NCI-H2171 treated with DMSO at 0.1 percent for 48 hours (cell line): ENCODE data around the gene BIN1.

ENCODE experiments used
- DNase-seq: peaks from one replicate; lab custom pipeline; 2025; lab: John Stamatoyannopoulos, UW

BIN1 gene

DNA sequence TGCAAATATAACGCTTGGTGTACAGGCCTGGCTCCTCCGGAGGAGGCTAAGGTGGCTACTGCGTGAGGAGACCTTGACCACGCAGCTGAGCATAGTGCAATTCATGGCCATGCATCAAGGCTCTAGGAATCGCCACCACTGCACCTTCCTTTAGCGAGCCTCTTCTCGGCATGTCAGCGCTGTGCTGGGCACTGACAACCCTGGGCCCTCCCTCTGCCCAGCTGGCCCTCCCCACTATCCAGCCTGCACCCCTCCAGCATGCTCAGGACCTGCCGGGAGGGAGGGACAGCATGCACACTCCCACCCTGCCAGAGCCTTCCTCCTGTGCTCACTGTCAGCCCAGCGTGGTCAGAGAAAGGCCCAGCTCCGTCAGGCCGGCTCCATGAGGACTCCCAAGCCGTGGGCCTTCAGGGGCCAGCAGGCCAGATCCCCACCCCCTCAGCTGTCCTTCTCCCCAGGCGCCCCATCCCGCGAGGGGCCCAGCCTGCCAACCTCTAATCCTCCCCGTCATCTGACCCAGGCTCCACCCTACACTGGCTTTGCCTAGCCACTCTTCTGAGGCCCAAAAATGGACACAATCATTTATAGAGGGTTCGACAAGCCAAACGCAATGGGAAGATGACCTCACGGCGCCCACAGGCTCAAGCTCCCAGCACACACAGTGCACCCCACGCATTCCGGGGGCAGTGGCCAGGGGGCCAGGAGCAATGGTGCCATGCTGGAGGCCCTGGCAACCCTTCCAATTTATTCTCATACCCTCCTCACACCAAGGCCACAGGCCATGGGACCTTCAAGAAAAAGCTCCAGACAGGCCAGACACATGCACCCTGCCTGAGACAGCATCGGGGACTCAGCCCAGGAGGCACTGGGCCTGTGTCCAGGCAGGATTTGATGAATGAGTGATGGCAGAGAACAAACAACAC is 3.5 kb downstream of the BIN1 start:
- DNase-seq = no peak

DNA sequence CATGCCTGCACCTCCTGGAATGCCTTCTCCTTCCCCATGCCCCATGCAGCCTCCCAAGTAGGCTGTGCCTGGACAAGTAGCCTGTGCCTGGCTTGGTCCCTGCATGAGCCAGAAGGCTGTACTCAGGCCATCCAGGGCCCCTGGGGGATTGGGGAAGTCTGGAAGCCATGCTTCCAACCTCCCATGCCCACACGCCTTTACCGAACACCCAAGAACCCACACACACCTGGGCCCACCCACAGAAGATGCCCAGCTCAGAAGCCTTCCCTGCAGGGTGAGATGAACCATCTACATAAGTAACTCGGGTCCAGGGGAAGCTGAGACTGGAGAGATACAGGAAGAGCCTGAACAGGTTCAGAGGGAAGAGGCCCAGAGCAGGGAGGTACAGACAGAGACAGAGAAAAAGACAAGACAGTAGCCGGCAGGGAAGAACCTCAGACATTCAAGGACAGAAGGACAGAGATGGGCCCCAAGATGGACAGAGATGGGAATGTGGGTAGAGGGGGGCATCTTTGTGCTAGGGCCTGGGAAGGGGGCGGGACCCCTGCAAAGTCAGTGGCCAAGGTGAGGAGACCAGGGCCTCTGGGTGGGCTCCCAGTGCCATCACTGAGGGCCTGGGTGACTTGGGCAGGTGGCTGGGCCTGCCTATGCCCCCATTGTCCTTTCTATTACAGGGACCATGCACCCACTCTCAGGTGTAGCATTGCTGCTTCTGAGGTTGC is 4.3 kb downstream of the BIN1 start:
- no peak for DNase-seq

GRCh38 chr2:127101756-127102477 is 5.0 kb downstream of the BIN1 start:
- DNase-seq = no peak

GRCh38 chr2:127101048-127101611 is 5.8 kb downstream of the BIN1 start:
- DNase-seq = no peak

- no peak for DNase-seq
Observed at GRCh38 chr2:127100251-127101047, 6.5 kb downstream of the BIN1 start.

DNA sequence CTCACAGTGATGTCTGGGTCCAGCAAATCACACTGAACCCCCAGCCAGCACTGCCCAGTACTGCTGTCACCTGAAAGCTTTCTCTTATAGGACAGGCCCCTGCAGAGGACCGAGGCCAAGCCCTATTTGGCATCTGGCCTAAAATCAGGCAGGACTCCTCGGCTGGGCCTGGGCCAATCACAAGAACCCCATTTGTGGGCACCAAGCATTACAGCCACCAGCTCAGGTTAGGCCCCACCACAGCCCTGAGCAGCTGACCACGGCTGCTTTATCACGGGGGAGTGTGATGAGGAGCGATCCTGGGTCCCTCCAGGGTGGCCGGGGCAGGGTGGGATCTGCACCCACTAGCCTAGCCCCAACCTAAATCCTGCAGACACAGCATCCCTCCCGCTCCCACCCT is 8.2 kb downstream of the BIN1 start:
- no peak for DNase-seq

- DNase-seq = no peak
Observed at GRCh38 chr2:127097841-127098651, 8.9 kb downstream of the BIN1 start.

DNA sequence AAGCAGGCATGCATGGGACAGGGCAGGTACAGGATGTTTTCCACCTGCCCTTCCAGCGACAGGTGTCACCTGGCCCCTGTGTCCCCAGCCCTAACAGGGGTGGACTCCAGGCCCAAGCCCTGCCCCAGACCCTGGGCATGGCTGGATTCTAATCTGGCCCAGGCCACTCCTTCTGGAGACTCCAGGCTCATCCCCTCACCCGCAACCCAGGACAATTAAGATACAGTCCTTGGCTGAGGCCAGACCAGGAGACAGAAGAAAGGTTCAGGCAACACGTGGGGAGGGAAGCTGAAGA is 9.5 kb downstream of the BIN1 start:
- DNase-seq = no peak

DNA sequence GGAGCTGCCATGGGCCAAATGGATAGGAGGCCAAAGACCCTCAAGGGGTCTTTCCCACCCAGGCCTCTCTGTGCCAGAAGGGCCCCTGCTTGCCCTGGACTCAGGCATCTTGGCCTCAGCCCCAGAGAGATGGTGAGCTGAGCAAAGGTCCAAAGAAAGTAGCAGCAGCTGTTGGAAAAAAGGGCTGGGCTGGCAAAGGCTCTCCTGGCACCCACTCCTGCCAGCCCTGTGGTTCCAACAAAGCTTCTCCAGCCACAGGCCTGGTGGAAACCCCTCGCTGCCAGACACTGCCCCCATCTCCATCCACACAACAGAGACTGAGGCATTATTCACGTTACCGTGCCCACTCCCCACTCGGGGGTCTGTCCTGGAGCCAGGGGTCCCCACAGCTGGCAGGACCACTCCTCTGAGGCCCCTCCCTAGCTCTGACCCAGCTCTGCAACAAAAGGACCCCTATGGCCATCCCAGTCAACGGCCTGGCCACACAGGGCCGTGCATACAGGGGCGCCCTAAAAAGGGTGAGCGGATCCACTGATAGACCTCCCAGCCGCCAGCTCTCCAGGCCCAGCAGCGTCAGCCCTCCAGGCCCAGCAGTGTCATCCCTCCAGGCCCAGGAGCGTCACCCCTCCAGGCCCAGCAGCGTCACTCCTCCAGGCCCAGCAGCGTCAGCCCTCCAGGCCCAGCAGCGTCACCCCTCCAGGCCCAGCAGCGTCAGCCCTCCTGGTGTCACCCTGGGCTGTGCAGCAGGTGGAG is 10.1 kb downstream of the BIN1 start:
- DNase-seq = no peak

DNA sequence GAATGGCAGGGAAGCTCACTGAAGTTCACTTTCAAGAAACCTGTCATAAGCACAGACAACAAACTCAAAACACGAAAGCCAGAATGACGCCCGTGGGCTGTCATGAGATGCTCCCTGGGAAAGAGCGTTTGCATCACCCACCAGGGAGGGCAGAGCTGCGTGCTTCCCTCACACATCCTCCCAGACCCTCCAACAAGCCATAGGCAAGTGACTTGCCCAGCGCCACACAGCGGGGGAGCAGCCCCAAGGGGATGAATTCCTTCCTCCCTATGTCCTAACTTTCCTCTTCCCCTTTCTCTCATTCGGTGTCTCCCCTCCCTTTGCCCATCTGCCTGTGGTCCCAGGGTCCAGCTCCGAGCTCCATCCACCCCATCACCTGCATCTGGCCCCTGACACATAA is 10.7 kb downstream of the BIN1 start:
- no peak for DNase-seq

GRCh38 chr2:127095784-127096183 is 11.2 kb downstream of the BIN1 start:
- DNase-seq = no peak

DNA sequence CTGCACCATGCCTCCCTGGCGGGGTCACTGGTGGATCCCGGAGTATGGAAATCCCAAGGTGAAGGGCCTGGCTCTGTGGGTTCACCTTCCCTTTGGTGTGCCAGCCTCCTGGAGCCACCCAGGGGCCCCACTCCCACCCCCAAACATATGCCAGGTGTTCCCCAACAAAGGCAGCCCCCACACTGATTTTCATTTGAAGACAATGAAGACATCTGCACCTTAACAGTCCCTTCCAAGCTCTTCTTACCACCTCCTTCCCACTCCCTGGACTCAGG is 11.7 kb downstream of the BIN1 start:
- DNase-seq = no peak

DNA sequence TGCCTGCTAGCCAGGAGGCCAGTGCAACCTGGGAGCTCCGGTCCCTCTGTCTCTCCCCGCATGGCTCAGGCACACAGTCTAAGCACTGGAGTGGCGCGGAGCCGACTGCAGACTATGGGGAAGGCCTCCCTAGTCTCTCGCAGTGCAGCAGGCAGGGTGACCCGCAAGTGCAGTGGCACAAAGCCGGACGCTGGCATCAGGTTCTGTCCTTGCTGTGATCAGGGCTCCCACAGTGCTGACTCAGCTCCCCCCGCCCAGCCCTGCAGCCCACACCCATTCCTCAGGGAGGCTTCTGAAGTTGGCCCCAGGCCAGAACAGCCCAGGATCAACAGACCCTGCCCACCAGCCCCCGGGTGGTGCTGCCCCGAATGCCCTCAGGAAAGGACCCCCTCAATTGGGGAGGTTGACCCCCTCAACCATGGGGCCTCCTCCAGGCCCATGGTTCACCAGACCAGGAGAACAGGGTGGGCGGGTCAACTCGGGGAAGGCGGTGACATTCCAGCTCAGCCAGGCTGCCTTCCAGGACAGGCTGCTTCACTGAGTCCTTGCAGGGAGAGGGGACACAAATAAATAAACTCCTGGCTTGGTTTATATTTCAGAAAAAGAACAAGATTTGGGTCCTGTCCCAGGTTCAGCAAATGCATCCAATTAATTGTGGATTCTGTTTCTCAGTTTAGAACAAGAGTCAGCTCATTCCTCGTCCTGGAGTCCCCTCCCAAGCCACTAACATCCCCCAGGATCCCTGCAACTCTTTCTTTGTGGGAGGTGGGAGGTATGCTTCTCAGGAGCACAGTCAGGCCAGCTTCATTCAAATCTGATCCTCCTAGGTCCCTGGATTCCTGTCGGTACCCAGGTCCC is 12.2 kb downstream of the BIN1 start:
- no peak for DNase-seq

GRCh38 chr2:127093648-127094210 is 13.2 kb downstream of the BIN1 start:
- DNase-seq = no peak

GRCh38 chr2:127092901-127093516 is 13.9 kb downstream of the BIN1 start:
- no peak for DNase-seq

- no peak for DNase-seq
Observed at GRCh38 chr2:127092306-127092705, 14.6 kb downstream of the BIN1 start.

DNA sequence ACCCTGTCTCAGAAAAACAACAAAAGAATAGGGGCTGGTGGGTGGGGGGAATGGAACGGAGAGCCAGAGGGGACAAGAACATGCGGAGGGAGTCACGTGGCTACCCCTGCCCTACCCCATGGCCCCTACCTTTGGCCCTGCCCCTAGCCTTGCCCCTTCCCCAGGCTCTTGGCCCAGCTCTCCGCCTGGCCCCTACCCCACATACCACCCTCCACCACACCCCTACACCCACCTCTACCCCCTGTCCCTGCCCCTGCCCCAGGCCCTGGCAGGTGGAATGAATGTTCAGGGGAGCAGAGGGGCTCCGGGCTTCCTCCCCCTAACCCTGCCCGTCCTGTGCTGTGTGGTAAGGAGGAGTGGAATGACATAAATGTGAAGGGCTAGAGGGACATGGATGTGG is 15.1 kb downstream of the BIN1 start:
- DNase-seq = no peak

- no peak for DNase-seq
Observed at GRCh38 chr2:127091148-127091547, 15.8 kb downstream of the BIN1 start.
